Measurements from ENCODE around the gene PPARGC1A. TPM values are rescaled to one million over a fixed set of nuclear protein-coding genes. Genes with fewer than 3 reads are reported as not detected.

The PPARGC1A gene
- total and polyA plus RNA-seq, 12 donors: 11.8 to 200 (median 102) TPM

- Histone ChIP-seq H3K4me1 (peaks cover 0 to 37% (median 0%) of the 10 kb centered on the region in 9 donors), H3K36me3 (no peaks in the 10 kb centered on the region), H3K27me3 (no peaks in the 10 kb centered on the region), H3K27ac (peak overlapping the region in 6 of 10 donors; percentile 12 to 61 (median 48)), H3K9me3 (no peaks in the 10 kb centered on the region), H3K4me3 (no peak overlapping the region)
- TF ChIP-seq, protein P1, sequence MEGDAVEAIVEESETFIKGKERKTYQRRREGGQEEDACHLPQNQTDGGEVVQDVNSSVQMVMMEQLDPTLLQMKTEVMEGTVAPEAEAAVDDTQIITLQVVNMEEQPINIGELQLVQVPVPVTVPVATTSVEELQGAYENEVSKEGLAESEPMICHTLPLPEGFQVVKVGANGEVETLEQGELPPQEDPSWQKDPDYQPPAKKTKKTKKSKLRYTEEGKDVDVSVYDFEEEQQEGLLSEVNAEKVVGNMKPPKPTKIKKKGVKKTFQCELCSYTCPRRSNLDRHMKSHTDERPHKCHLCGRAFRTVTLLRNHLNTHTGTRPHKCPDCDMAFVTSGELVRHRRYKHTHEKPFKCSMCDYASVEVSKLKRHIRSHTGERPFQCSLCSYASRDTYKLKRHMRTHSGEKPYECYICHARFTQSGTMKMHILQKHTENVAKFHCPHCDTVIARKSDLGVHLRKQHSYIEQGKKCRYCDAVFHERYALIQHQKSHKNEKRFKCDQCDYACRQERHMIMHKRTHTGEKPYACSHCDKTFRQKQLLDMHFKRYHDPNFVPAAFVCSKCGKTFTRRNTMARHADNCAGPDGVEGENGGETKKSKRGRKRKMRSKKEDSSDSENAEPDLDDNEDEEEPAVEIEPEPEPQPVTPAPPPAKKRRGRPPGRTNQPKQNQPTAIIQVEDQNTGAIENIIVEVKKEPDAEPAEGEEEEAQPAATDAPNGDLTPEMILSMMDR (IDR thresholded peaks at IDR 0.05): no peak
- DNase-seq: no peak
- ATAC-seq: no peak
- 64 to 85% methylated on average over 4 of the region's 4 CpGs for WGBS, 2 donors
- intact Hi-C loops (cut with DNase I): no loop called here
Measured at GRCh38 chr4:23844961-23845360, 44.9 kb downstream of the PPARGC1A start.

DNA sequence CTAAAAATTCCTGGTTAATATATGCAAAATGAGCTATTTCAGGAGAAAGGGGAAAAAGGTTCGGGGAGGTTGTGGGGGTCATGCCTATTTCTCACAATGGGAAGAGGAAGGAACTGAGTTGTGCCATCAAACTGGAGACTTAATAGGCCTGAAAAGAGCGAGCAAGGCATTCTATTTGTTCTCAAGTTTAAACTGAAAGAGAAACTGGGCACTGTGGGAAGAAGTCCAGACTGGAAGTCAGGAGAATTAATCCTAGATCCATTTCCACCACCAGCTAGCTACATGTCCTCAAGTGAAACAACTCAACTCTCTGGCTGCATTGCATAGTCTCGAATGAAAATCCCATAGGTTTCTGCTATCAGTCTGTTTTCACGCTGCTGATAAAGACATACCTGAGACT is 50.6 kb downstream of the PPARGC1A start:
- DNase-seq (no peak), ATAC-seq (no peak)
- Histone ChIP-seq H3K9me3 (no peaks in the 10 kb centered on the region), H3K36me3 (no peaks in the 10 kb centered on the region), H3K27ac (peak overlapping the region in 3 of 10 donors; percentile 10 to 36 (median 35)), H3K4me3 (no peak overlapping the region), H3K4me1 (peaks cover 0 to 52% (median 7%) of the 10 kb centered on the region in 9 donors), H3K27me3 (no peaks in the 10 kb centered on the region)
- TF ChIP-seq, protein P1 (IDR thresholded peaks at IDR 0.05): no peak
- WGBS, 2 donors: 51 to 61% methylated on average over 4 of the region's 4 CpGs
- intact Hi-C loops (cut with DNase I): no loop called here

- no peaks in the 10 kb centered on the region for H3K36me3 ChIP-seq
- H3K4me3 ChIP-seq: no peak overlapping the region
- peaks cover 0 to 58% (median 6%) of the 10 kb centered on the region in 9 donors for H3K4me1 ChIP-seq
Measured at GRCh38 chr4:23838607-23839006, 51.2 kb downstream of the PPARGC1A start.

GRCh38 chr4:23838131-23838530 is 51.7 kb downstream of the PPARGC1A start:
- 60 to 81% methylated on average over 3 of the region's 3 CpGs for WGBS, 2 donors
- Histone ChIP-seq H3K9me3 (no peaks in the 10 kb centered on the region), H3K27me3 (no peaks in the 10 kb centered on the region), H3K27ac (peak overlapping the region in 3 of 10 donors; percentile 15 to 52 (median 29)), H3K4me1 (peaks cover 0 to 58% (median 6%) of the 10 kb centered on the region in 9 donors), H3K4me3 (no peak overlapping the region), H3K36me3 (no peaks in the 10 kb centered on the region)
- TF ChIP-seq, protein P1 (IDR thresholded peaks at IDR 0.05): no peak
- ATAC-seq: no peak
- intact Hi-C loops (cut with DNase I): no loop called here
- no peak for DNase-seq

More at GRCh38 chr4:23838607-23839006, 51.2 kb downstream of the PPARGC1A start:
- ATAC-seq (no peak), DNase-seq (no peak)
- intact Hi-C loops (cut with DNase I): no loop called here
- no peaks in the 10 kb centered on the region for H3K27me3 ChIP-seq
- 45 to 52% methylated on average over 3 of the region's 3 CpGs for WGBS, 2 donors
- TF ChIP-seq, protein P1 (IDR thresholded peaks at IDR 0.05): no peak
- H3K9me3 ChIP-seq: no peaks in the 10 kb centered on the region
- H3K27ac ChIP-seq: peak overlapping the region in 2 of 10 donors; percentile 36 to 52
